Keratinocyte (primary cell): ENCODE measurements around the gene TUNAR. TPM values are rescaled to one million over a fixed set of nuclear protein-coding genes. Genes with fewer than 3 reads are reported as not detected.

Source experiments
- DNase-seq: peaks from one replicate; pipeline ENCODE4 v3.0.0-alpha.2; 2011; ENCODE audit warnings: low read depth, missing footprints, low spot score
- FAIRE-seq: peaks from 2 replicates; lab custom pipeline; 2011; peaks lifted over from hg19 to GRCh38; lab: Jason Lieb, UNC
- H2AFZ ChIP-seq: 2 replicates; pipeline ENCODE4 v1.6.0; 2012; ENCODE audit warnings: low read length, control low read depth, inconsistent platforms; ENCODE audit not compliant: control insufficient read depth
- H3K27ac ChIP-seq: 2 replicates; pipeline ENCODE4 v1.5.1; 2011; ENCODE audit warnings: low read length; ENCODE audit not compliant: control insufficient read depth, insufficient read depth
- H3K27me3 ChIP-seq: 3 replicates; pipeline ENCODE4 v1.6.0; 2011; ENCODE audit warnings: low read length; ENCODE audit not compliant: control insufficient read depth, insufficient read depth; ENCODE audit errors: extremely low read depth
- H3K36me3 ChIP-seq, 2 experiments: 2 replicates in 1 of 2; 3 replicates in 1 of 2; pipeline ENCODE4 v1.5.1; 2011; ENCODE audit warnings: low read length in 2 of 2, mild to moderate bottlenecking in 1 of 2; ENCODE audit not compliant: control insufficient read depth in 2 of 2, insufficient read depth in 2 of 2; ENCODE audit errors: extremely low read depth in 1 of 2
- H3K4me1 ChIP-seq: 3 replicates; pipeline ENCODE4 v1.5.1; 2011; ENCODE audit warnings: low read length; ENCODE audit not compliant: control insufficient read depth, insufficient read depth; ENCODE audit errors: extremely low read depth
- H3K4me2 ChIP-seq: 3 replicates; pipeline ENCODE4 v1.6.0; 2011; ENCODE audit warnings: low read depth, low read length; ENCODE audit not compliant: control insufficient read depth, insufficient read depth; ENCODE audit errors: extremely low read depth
- H3K4me3 ChIP-seq, 3 experiments: fragments of 200-600 bp in 1 of 3; sonication (generic) in 1 of 3; 2 replicates in 2 of 3; 3 replicates in 1 of 3; pipeline ENCODE4 v1.5.1; 2011 to 2016; ENCODE audit warnings: low read length in 3 of 3, mild to moderate bottlenecking in 3 of 3, control low read depth in 2 of 3, inconsistent platforms in 1 of 3, low read depth in 1 of 3, mixed read lengths in 1 of 3, mixed run types in 1 of 3, moderate library complexity in 1 of 3; ENCODE audit not compliant: control insufficient read depth in 2 of 3, insufficient read depth in 2 of 3; ENCODE audit errors: extremely low read depth in 1 of 3
- H3K79me2 ChIP-seq: 2 replicates; pipeline ENCODE4 v1.6.0; 2012; ENCODE audit warnings: low read length; ENCODE audit not compliant: control insufficient read depth, insufficient read depth
- H3K9ac ChIP-seq: 3 replicates; pipeline ENCODE4 v1.6.0; 2011; ENCODE audit warnings: low read length; ENCODE audit not compliant: control insufficient read depth, insufficient read depth; ENCODE audit errors: extremely low read depth
- H3K9me1 ChIP-seq: 3 replicates; pipeline ENCODE4 v1.6.0; 2011; ENCODE audit warnings: low read length; ENCODE audit not compliant: control insufficient read depth, insufficient read depth; ENCODE audit errors: extremely low read depth
- H3K9me3 ChIP-seq: 2 replicates; pipeline ENCODE4 v1.5.1; 2012; ENCODE audit warnings: low read depth, low read length; ENCODE audit not compliant: control insufficient read depth
- H4K20me1 ChIP-seq: 3 replicates; pipeline ENCODE4 v1.6.0; 2011; ENCODE audit warnings: low read length; ENCODE audit not compliant: control insufficient read depth, insufficient read depth; ENCODE audit errors: extremely low read depth
- CTCF ChIP-seq, 3 experiments: IDR thresholded peaks in 1 of 3; conservative IDR thresholded peaks in 1 of 3; optimal IDR thresholded peaks in 1 of 3; 2 replicates in 2 of 3; 3 replicates in 1 of 3; pipeline versions ENCODE3 to v1.5.1; 2011; ENCODE audit warnings: low read length in 3 of 3, mild to moderate bottlenecking in 3 of 3, moderate library complexity in 2 of 3, control low read depth in 1 of 3, inconsistent platforms in 1 of 3; ENCODE audit not compliant: insufficient read depth in 2 of 3; ENCODE audit errors: extremely low read depth in 1 of 3
- EZH2 ChIP-seq: IDR thresholded peaks from one replicate; pipeline ENCODE4 v1.6.1; 2012; ENCODE audit warnings: inconsistent platforms, mild to moderate bottlenecking, low read length, moderate library complexity
- dilution Hi-C: fragments of 300-500 bp; cut with MboI; formaldehyde crosslinking; loops from one replicate; pipeline ENCODE4 v1.7.0; 2020; ENCODE audit warnings: low sequenced_read_pairs; ENCODE audit not compliant: extremely low pct_ligation_motif_present
- polyA plus RNA-seq, 5 experiments: library from polyadenylated mRNA; depleted of rRNA in 3 of 5; stranded (reverse) in 3 of 5; stranded (forward) in 1 of 5; unstranded in 1 of 5; fragments of >200 nt; gene quantifications; 1 replicate in 1 of 5; 2 replicates in 3 of 5; 3 replicates in 1 of 5; pipeline versions ENCODE4 v1.2.1 to v1.2.3, GENCODE V29; 2011 to 2012; ENCODE audit warnings: missing spikeins in 2 of 5, low read depth in 1 of 5, low replicate concordance in 1 of 5

Gene TUNAR
- polyA plus RNA-seq, 1 donor (not counting 4 experiments of a cell fraction or from before 2014, with no cell fraction given), result not detected

- dilution Hi-C loops, result no loop called here
- no peak overlapping the region for H3K4me2 ChIP-seq
- TF ChIP-seq CTCF (optimal IDR thresholded peaks at IDR 0.05 in 1 of 3, IDR thresholded peaks at IDR 0.05 in 1 of 3, conservative IDR thresholded peaks at IDR 0.05 in 1 of 3; ENCODE audit: extremely low read depth in 1 of 3, insufficient read depth in 2 of 3, low read length in 3 of 3) (no peak), EZH2 (no peak)
- no peaks in the 10 kb centered on the region for H3K79me2 ChIP-seq
- no peaks in the 10 kb centered on the region for H3K9me1 ChIP-seq
- H3K4me3 ChIP-seq, result no peak overlapping the region
- no peak overlapping the region for H2AFZ ChIP-seq
- DNase-seq (no peak), FAIRE-seq (no peak)
- H3K4me1 ChIP-seq, result no peaks in the 10 kb centered on the region
- H3K27me3 ChIP-seq, result no peaks in the 10 kb centered on the region
- no peaks in the 10 kb centered on the region for H3K9me3 ChIP-seq
- no peaks in the 10 kb centered on the region for H3K36me3 ChIP-seq
- H4K20me1 ChIP-seq, result no peaks in the 10 kb centered on the region
- H3K27ac ChIP-seq, result no peak overlapping the region
- no peak overlapping the region for H3K9ac ChIP-seq
Observed at GRCh38 chr14:95918466-95918865, 41.8 kb downstream of the TUNAR start.

- Histone ChIP-seq H3K9me1 (no peaks in the 10 kb centered on the region), H2AFZ (no peak overlapping the region), H3K9ac (no peak overlapping the region), H3K4me3 (no peak overlapping the region), H3K27me3 (no peaks in the 10 kb centered on the region), H4K20me1 (no peaks in the 10 kb centered on the region), H3K79me2 (no peaks in the 10 kb centered on the region), H3K9me3 (no peaks in the 10 kb centered on the region), H3K4me2 (no peak overlapping the region), H3K27ac (no peak overlapping the region), H3K4me1 (no peaks in the 10 kb centered on the region), H3K36me3 (no peaks in the 10 kb centered on the region)
- no peak for TF ChIP-seq CTCF (optimal IDR thresholded peaks at IDR 0.05 in 1 of 3, IDR thresholded peaks at IDR 0.05 in 1 of 3, conservative IDR thresholded peaks at IDR 0.05 in 1 of 3; ENCODE audit: extremely low read depth in 1 of 3, insufficient read depth in 2 of 3, low read length in 3 of 3)
- no peak for TF ChIP-seq EZH2
- DNase-seq (no peak), FAIRE-seq (no peak)
- dilution Hi-C loops, result no loop called here
Observed at GRCh38 chr14:95920769-95921438, 44.3 kb downstream of the TUNAR start.
